Measurements from ENCODE around the gene RPL29. TPM values are rescaled to one million over a fixed set of nuclear protein-coding genes. Genes with fewer than 3 reads are reported as not detected.

RPL29 gene
- polyA plus RNA-seq, 1 experiment: 1,368 TPM

- CTCF ChIA-PET: interaction anchor here (1.1 kb wide), 1 partner anchor 25 kb away, joined by 4 read pairs; no protein-coding TSS in a partner anchor
- Histone ChIP-seq H3K27ac (ENCODE audit: low read depth, low read length) (no peak overlapping the region), H3K27me3 (ENCODE audit: control insufficient read depth, insufficient read depth, low read length) (no peaks in the 10 kb centered on the region), H3K4me3 (ENCODE audit: low read depth, low read length) (no peak overlapping the region), H3K9me3 (ENCODE audit: control insufficient read depth, insufficient read depth, low read length) (no peaks in the 10 kb centered on the region; the same call in 1 of the 2 replicates)
- DNase-seq (ENCODE audit: low read depth, low spot score): no peak
- TF ChIP-seq CTCF (IDR thresholded peaks at IDR 0.05; ENCODE audit: low read depth, low read length): no peak
- POLR2A ChIA-PET: no interaction called here
Observed at GRCh38 chr3:51948016-51948580, 47.6 kb downstream of the RPL29 start.

GRCh38 chr3:51947215-51947900, 48.3 kb downstream of the RPL29 start:
- Histone ChIP-seq H3K4me3 (ENCODE audit: low read depth, low read length) (no peak overlapping the region), H3K27me3 (ENCODE audit: control insufficient read depth, insufficient read depth, low read length) (no peaks in the 10 kb centered on the region), H3K9me3 (ENCODE audit: control insufficient read depth, insufficient read depth, low read length) (no peaks in the 10 kb centered on the region; the same call in 1 of the 2 replicates), H3K27ac (ENCODE audit: low read depth, low read length) (no peak overlapping the region)
- DNase-seq (ENCODE audit: low read depth, low spot score): no peak
- TF ChIP-seq CTCF (IDR thresholded peaks at IDR 0.05; ENCODE audit: low read depth, low read length): no peak
- ChIA-PET POLR2A (no interaction called here), CTCF (no interaction called here)

GRCh38 chr3:51946796-51947195, 48.9 kb downstream of the RPL29 start:
- Histone ChIP-seq H3K27me3 (ENCODE audit: control insufficient read depth, insufficient read depth, low read length) (no peaks in the 10 kb centered on the region), H3K27ac (ENCODE audit: low read depth, low read length) (no peak overlapping the region), H3K9me3 (ENCODE audit: control insufficient read depth, insufficient read depth, low read length) (no peaks in the 10 kb centered on the region; the same call in 1 of the 2 replicates), H3K4me3 (ENCODE audit: low read depth, low read length) (no peak overlapping the region)
- ChIA-PET POLR2A (no interaction called here), CTCF (no interaction called here)
- no peak for DNase-seq (ENCODE audit: low read depth, low spot score)
- no peak for TF ChIP-seq CTCF (IDR thresholded peaks at IDR 0.05; ENCODE audit: low read depth, low read length)

- CTCF ChIA-PET: no interaction called here
- POLR2A ChIA-PET: no interaction called here
- Histone ChIP-seq H3K9me3 (ENCODE audit: control insufficient read depth, insufficient read depth, low read length) (no peaks in the 10 kb centered on the region; the same call in 1 of the 2 replicates), H3K27me3 (ENCODE audit: control insufficient read depth, insufficient read depth, low read length) (no peaks in the 10 kb centered on the region), H3K4me3 (ENCODE audit: low read depth, low read length) (no peak overlapping the region), H3K27ac (ENCODE audit: low read depth, low read length) (no peak overlapping the region)
- no peak for TF ChIP-seq CTCF (IDR thresholded peaks at IDR 0.05; ENCODE audit: low read depth, low read length)
- no peak for DNase-seq (ENCODE audit: low read depth, low spot score)
Observed at GRCh38 chr3:51945926-51946705, 49.6 kb downstream of the RPL29 start.

All from AG04450 (cell line).